Sigmoid colon (tissue), 4 donors: ENCODE results near the gene POLR1H.

ENCODE experiments used
- POLR2A ChIP-seq, 2 donors: fragments of 450-650 bp; IDR thresholded peaks; one replicate each; pipeline ENCODE4 v1.6.1; 2016; ENCODE audit warnings: antibody characterized with exemption in 2 of 2, mild to moderate bottlenecking in 2 of 2, moderate library complexity in 2 of 2
- POLR2AphosphoS5 ChIP-seq, 4 donors: sonication (generic); formaldehyde crosslinking; IDR thresholded peaks; one replicate each; pipeline ENCODE4 v1.6.1; 2017; ENCODE audit warnings: antibody characterized with exemption in 4 of 4
- TF ChIP-seq, protein P1 (sequence below), 4 experiments: fragments of 450-650 bp in 3 of 4; fragments of 200-600 bp in 1 of 4; IDR thresholded peaks; one replicate each; pipeline ENCODE4 v1.5.1; 2016 to 2019; ENCODE audit warnings: antibody characterized with exemption in 4 of 4, mild to moderate bottlenecking in 3 of 4, moderate library complexity in 2 of 4

DNA sequence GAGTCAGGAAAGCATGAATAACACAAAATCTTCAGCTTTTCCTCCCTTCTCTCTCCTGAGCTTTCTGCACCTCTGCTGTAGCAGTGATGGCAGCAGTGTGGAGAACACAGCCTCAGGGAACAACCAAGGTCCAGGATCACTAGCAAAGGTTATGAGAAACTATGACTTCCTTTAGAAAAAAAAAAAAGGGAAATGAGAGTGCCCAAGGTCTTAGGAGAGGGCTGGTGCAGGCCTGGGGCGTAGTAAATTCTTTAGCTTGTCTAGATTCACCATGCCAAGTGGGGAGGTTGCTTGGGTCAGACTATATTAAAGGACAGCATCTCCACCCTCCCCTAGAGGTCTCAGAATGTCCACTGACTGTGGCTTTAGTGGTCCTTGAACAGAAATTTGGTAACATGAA, 40.4 kb upstream of the POLR1H start:
- no peak for TF ChIP-seq POLR2A (IDR thresholded peaks at IDR 0.05)
- no peak for TF ChIP-seq POLR2AphosphoS5 (IDR thresholded peaks at IDR 0.05)
- TF ChIP-seq, protein P1, sequence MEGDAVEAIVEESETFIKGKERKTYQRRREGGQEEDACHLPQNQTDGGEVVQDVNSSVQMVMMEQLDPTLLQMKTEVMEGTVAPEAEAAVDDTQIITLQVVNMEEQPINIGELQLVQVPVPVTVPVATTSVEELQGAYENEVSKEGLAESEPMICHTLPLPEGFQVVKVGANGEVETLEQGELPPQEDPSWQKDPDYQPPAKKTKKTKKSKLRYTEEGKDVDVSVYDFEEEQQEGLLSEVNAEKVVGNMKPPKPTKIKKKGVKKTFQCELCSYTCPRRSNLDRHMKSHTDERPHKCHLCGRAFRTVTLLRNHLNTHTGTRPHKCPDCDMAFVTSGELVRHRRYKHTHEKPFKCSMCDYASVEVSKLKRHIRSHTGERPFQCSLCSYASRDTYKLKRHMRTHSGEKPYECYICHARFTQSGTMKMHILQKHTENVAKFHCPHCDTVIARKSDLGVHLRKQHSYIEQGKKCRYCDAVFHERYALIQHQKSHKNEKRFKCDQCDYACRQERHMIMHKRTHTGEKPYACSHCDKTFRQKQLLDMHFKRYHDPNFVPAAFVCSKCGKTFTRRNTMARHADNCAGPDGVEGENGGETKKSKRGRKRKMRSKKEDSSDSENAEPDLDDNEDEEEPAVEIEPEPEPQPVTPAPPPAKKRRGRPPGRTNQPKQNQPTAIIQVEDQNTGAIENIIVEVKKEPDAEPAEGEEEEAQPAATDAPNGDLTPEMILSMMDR (IDR thresholded peaks at IDR 0.05) = no peak
